ENCODE measurements around the gene SPATA31C2. TPM values are rescaled to one million over a fixed set of nuclear protein-coding genes. Genes with fewer than 3 reads are reported as not detected.

The SPATA31C2 gene
- total RNA-seq, 1 donor from 2014 or later: not detected

DNA sequence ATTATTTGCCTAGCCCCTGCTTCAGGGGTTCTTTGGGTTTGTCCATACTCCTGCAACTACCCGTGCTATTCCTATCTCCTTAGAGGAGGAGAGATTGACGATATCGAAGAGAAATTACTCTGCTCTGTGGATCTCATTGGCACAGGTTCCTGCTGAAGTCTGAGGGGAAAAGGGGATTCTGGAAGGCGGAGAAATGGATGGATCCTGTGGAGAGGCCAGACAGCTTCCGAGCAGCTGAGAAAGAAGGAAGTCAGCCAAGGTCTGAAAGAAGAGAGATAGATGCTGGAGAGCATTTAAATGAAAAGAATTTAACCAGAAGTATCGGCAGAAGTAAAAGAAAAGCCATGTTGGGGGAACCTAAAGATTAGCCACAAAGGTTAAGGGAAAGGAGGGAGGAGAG, 40.4 kb upstream of the SPATA31C2 start:
- Histone ChIP-seq H3K27me3 (no peaks in the 10 kb centered on the region), H3K4me2 (no peak overlapping the region), H4K20me1 (ENCODE audit: low read depth) (no peaks in the 10 kb centered on the region), H3K36me3 (no peaks in the 10 kb centered on the region), H2AFZ (replicated peaks) (no peak overlapping the region), H3K27ac (no peak overlapping the region), H3K9me3 (ENCODE audit: low read depth) (no peaks in the 10 kb centered on the region), H3F3A (ENCODE audit: low read depth) (no peaks in the 10 kb centered on the region), H3K79me2 (ENCODE audit: low read depth) (no peaks in the 10 kb centered on the region), H3K4me3 (no peak overlapping the region), H3K4me1 (no peaks in the 10 kb centered on the region), H3K9ac (no peak overlapping the region)
- H3K27ac Mint-ChIP-seq: no peak overlapping the region
- H3K36me3 Mint-ChIP-seq: no peaks in the 10 kb centered on the region
- peaks cover 9% of the 10 kb centered on the region for H3K4me1 Mint-ChIP-seq
- DNase-seq (ENCODE audit: low spot score): no peak
- H3K9me3 Mint-ChIP-seq: no peaks in the 10 kb centered on the region
- H3K4me3 Mint-ChIP-seq: no peak overlapping the region
- TF ChIP-seq EZH2 (IDR thresholded peaks at IDR 0.05) (no peak), EZH2phosphoT487 (IDR thresholded peaks at IDR 0.05) (no peak)
- TF ChIP-seq, protein P1, sequence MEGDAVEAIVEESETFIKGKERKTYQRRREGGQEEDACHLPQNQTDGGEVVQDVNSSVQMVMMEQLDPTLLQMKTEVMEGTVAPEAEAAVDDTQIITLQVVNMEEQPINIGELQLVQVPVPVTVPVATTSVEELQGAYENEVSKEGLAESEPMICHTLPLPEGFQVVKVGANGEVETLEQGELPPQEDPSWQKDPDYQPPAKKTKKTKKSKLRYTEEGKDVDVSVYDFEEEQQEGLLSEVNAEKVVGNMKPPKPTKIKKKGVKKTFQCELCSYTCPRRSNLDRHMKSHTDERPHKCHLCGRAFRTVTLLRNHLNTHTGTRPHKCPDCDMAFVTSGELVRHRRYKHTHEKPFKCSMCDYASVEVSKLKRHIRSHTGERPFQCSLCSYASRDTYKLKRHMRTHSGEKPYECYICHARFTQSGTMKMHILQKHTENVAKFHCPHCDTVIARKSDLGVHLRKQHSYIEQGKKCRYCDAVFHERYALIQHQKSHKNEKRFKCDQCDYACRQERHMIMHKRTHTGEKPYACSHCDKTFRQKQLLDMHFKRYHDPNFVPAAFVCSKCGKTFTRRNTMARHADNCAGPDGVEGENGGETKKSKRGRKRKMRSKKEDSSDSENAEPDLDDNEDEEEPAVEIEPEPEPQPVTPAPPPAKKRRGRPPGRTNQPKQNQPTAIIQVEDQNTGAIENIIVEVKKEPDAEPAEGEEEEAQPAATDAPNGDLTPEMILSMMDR (IDR thresholded peaks at IDR 0.05): no peak
- H3K27me3 Mint-ChIP-seq (ENCODE audit: insufficient read depth, low read depth): peaks cover 7% of the 10 kb centered on the region

DNA sequence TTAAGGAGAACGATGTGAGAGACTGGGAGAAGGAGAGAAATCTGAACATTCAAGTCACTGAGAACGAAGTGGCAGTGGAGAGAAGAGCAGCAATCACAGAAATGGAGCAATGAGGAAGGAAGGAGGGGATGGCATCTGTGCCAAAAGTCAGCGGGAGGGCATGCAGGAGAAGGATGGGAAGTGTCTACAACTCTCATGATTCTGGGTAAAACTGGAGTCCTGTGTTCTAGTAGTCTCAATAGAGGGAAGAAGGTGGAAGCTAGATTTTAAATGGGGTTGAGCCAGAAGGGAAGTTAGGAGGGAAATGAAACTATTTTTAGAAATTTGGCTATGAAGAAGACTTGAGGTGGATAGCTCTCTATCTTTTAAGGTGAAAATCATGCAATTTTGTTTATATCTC, 39.1 kb upstream of the SPATA31C2 start:
- Histone ChIP-seq H3K36me3 (no peaks in the 10 kb centered on the region), H3F3A (ENCODE audit: low read depth) (no peaks in the 10 kb centered on the region), H3K27me3 (no peaks in the 10 kb centered on the region), H3K79me2 (ENCODE audit: low read depth) (no peaks in the 10 kb centered on the region), H3K4me2 (no peak overlapping the region), H3K9ac (no peak overlapping the region), H3K9me3 (ENCODE audit: low read depth) (no peaks in the 10 kb centered on the region), H3K4me1 (no peaks in the 10 kb centered on the region), H4K20me1 (ENCODE audit: low read depth) (no peaks in the 10 kb centered on the region), H2AFZ (replicated peaks) (no peak overlapping the region), H3K27ac (no peak overlapping the region), H3K4me3 (no peak overlapping the region)
- peaks cover 9% of the 10 kb centered on the region for H3K4me1 Mint-ChIP-seq
- no peaks in the 10 kb centered on the region for H3K9me3 Mint-ChIP-seq
- no peaks in the 10 kb centered on the region for H3K36me3 Mint-ChIP-seq
- no peak for DNase-seq (ENCODE audit: low spot score)
- H3K4me3 Mint-ChIP-seq: no peak overlapping the region
- TF ChIP-seq EZH2phosphoT487 (IDR thresholded peaks at IDR 0.05) (no peak), EZH2 (IDR thresholded peaks at IDR 0.05) (no peak)
- TF ChIP-seq, protein P1 (IDR thresholded peaks at IDR 0.05): no peak
- no peak overlapping the region for H3K27ac Mint-ChIP-seq
- peaks cover 7% of the 10 kb centered on the region for H3K27me3 Mint-ChIP-seq (ENCODE audit: insufficient read depth, low read depth)

DNA sequence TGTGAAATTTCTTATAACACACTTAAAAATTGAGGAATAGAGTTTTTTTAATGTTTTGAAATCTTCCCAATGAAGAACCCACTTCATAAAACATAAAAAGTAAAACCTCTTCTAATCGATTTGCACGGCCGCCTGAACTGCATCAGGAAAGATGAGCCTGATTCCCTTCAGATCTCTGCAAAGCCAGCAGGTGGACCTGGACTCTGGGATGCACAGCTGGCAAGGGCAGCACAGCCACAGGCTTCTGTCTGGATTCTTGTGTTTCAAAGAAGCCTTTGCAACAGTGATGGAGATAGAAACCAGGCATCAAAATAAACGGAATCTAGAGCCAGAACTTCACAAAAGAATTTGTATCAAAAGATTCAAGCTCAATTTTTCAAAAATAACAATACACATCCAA, 36.0 kb upstream of the SPATA31C2 start:
- Mint-ChIP-seq H3K9me3 (no peaks in the 10 kb centered on the region), H3K27me3 (ENCODE audit: insufficient read depth, low read depth) (peaks cover 7% of the 10 kb centered on the region), H3K4me1 (peaks cover 9% of the 10 kb centered on the region), H3K27ac (no peak overlapping the region), H3K36me3 (no peaks in the 10 kb centered on the region), H3K4me3 (no peak overlapping the region)
- DNase-seq (ENCODE audit: low spot score): peak; percentile 33
- Histone ChIP-seq H3K79me2 (ENCODE audit: low read depth) (no peaks in the 10 kb centered on the region), H3F3A (ENCODE audit: low read depth) (no peaks in the 10 kb centered on the region), H4K20me1 (ENCODE audit: low read depth) (no peaks in the 10 kb centered on the region), H3K9ac (no peak overlapping the region), H3K4me3 (no peak overlapping the region), H3K27me3 (no peaks in the 10 kb centered on the region), H2AFZ (replicated peaks) (no peak overlapping the region), H3K4me2 (no peak overlapping the region), H3K36me3 (no peaks in the 10 kb centered on the region), H3K4me1 (no peaks in the 10 kb centered on the region), H3K9me3 (ENCODE audit: low read depth) (no peaks in the 10 kb centered on the region), H3K27ac (no peak overlapping the region)
- TF ChIP-seq EZH2 (IDR thresholded peaks at IDR 0.05): no peak
- TF ChIP-seq, protein P1 (IDR thresholded peaks at IDR 0.05): peak; percentile 11
- no peak for TF ChIP-seq EZH2phosphoT487 (IDR thresholded peaks at IDR 0.05)
